HepG2 (cell line): ENCODE measurements around the gene SLC2A6. TPM values are rescaled to one million over a fixed set of nuclear protein-coding genes. Genes with fewer than 3 reads are reported as not detected.

Experiments
- ATAC-seq: fragments of 200-7000 bp; cut with Tn5 transposase; 3 replicates; pipeline ENCODE4 v1.9.1; 2020; ENCODE audit warnings: mild to moderate bottlenecking, moderate library complexity
- BruUV-seq: library from RNA; stranded (reverse); fragments of 400-500 nt; replicated peaks from 2 replicates; lab custom pipeline; 2021; lab: Mats Ljungman, UMichigan
- CTCF ChIA-PET: fragments of 300-600 bp; formaldehyde crosslinking; extraction: SDS; loops from one replicate; lab custom pipeline; 2021; ENCODE audit warnings: low total read pairs, inconsistent platforms, low intra/inter-chr PET ratio; lab: Yijun Ruan, JAX
- POLR2A ChIA-PET: fragments of 350-600 bp; sonication (Branson Sonifier 250); formaldehyde crosslinking; loops from one replicate; lab custom pipeline; 2020; ENCODE audit warnings: antibody characterized with exemption, inconsistent platforms; lab: Yijun Ruan, JAX
- DNase-seq: peaks from one replicate; pipeline ENCODE4 v3.0.0-alpha.2; 2015; ENCODE audit warnings: low spot score
- FAIRE-seq: peaks from 3 replicates; lab custom pipeline; 2011; peaks lifted over from hg19 to GRCh38; lab: Jason Lieb, UNC
- H2AFZ ChIP-seq: one replicate; pipeline ENCODE4 v1.6.1; 2011; ENCODE audit warnings: low read length, inconsistent platforms
- H3K27ac ChIP-seq: fragments of 300-600 bp; 3 replicates; pipeline ENCODE4 v1.8.0; 2011; ENCODE audit warnings: mixed run types, mild to moderate bottlenecking, mixed read lengths, low read length, inconsistent platforms; ENCODE audit not compliant: insufficient read depth; ENCODE audit errors: extremely low read length
- H3K27me3 ChIP-seq, 2 experiments: fragments of 200-600 bp in 1 of 2; 2 replicates in 1 of 2; 3 replicates in 1 of 2; pipeline versions ENCODE4 v1.6.0 to v1.8.0; 2011; ENCODE audit warnings: low read length in 2 of 2, mild to moderate bottlenecking in 2 of 2, moderate library complexity in 2 of 2, inconsistent platforms in 1 of 2; ENCODE audit not compliant: insufficient read depth in 2 of 2, control insufficient read depth in 1 of 2
- H3K36me3 ChIP-seq, 2 experiments: fragments of 200-600 bp in 1 of 2; replicated peaks in 1 of 2; 2 replicates in 1 of 2; 3 replicates in 1 of 2; pipeline versions ENCODE4 v1.5.1 to v1.8.0; 2011; ENCODE audit warnings: low read length in 2 of 2, inconsistent platforms in 1 of 2; ENCODE audit not compliant: insufficient read depth in 2 of 2, control insufficient read depth in 1 of 2
- H3K4me1 ChIP-seq: 2 replicates; pipeline ENCODE4 v1.5.1; 2012; ENCODE audit warnings: low read length, inconsistent platforms; ENCODE audit not compliant: insufficient read depth
- H3K4me2 ChIP-seq: 2 replicates; pipeline ENCODE4 v1.6.0; 2011; ENCODE audit warnings: low read depth, low read length, inconsistent platforms
- H3K4me3 ChIP-seq, 3 experiments: fragments of 200-600 bp in 1 of 3; sonication (generic), shearing (Covaris generic) in 1 of 3; replicated peaks in 1 of 3; 2 replicates each; pipeline ENCODE4 v1.5.1; 2011 to 2016; ENCODE audit warnings: low read length in 3 of 3, inconsistent platforms in 2 of 3, low read depth in 2 of 3, mild to moderate bottlenecking in 2 of 3, control low read depth in 1 of 3, mixed read lengths in 1 of 3; ENCODE audit not compliant: insufficient read depth in 1 of 3
- H3K79me2 ChIP-seq: one replicate; pipeline ENCODE4 v1.6.1; 2011; ENCODE audit warnings: low read length, inconsistent platforms; ENCODE audit not compliant: insufficient read depth
- H3K9ac ChIP-seq: 2 replicates; pipeline ENCODE4 v1.6.0; 2011; ENCODE audit warnings: mild to moderate bottlenecking, low read depth, low read length, inconsistent platforms; ENCODE audit not compliant: insufficient read depth
- H3K9me3 ChIP-seq: 2 replicates; pipeline ENCODE4 v1.5.1; 2012; ENCODE audit warnings: mild to moderate bottlenecking, low read length
- H4K20me1 ChIP-seq: 2 replicates; pipeline ENCODE4 v1.6.0; 2011; ENCODE audit warnings: inconsistent platforms, mild to moderate bottlenecking, low read length, moderate library complexity; ENCODE audit not compliant: insufficient read depth
- CTCF ChIP-seq: sonication (generic); formaldehyde crosslinking; IDR thresholded peaks from 2 replicates; pipeline ENCODE4 v1.5.0; 2020; ENCODE audit warnings: mild to moderate bottlenecking, missing genetic modification reagents, moderate library complexity
- GLI4 ChIP-seq: sonication (generic); formaldehyde crosslinking; IDR thresholded peaks from 2 replicates; pipeline ENCODE4 v1.5.1; 2020; ENCODE audit warnings: missing genetic modification reagents, mild to moderate bottlenecking, moderate library complexity, borderline replicate concordance
- GMEB1 ChIP-seq: sonication (generic); formaldehyde crosslinking; IDR thresholded peaks from 2 replicates; pipeline ENCODE4 v1.5.1; 2020; ENCODE audit warnings: missing genetic modification reagents, mild to moderate bottlenecking, borderline replicate concordance
- SMAD3 ChIP-seq: sonication (generic); formaldehyde crosslinking; IDR thresholded peaks from 2 replicates; pipeline ENCODE4 v1.4.0; 2020; ENCODE audit warnings: missing genetic modification reagents
- ZBTB10 ChIP-seq: sonication (generic); formaldehyde crosslinking; IDR thresholded peaks from 2 replicates; pipeline ENCODE4 v1.4.0; 2020; ENCODE audit warnings: missing genetic modification reagents, borderline replicate concordance
- ZKSCAN5 ChIP-seq: sonication (generic); formaldehyde crosslinking; IDR thresholded peaks from 2 replicates; pipeline ENCODE4 v1.5.1; 2020; ENCODE audit warnings: mild to moderate bottlenecking, missing genetic modification reagents
- ZNF605 ChIP-seq: sonication (generic); formaldehyde crosslinking; IDR thresholded peaks from 2 replicates; pipeline ENCODE4 v1.8.0; 2022; ENCODE audit warnings: mild to moderate bottlenecking, missing genetic modification reagents
- ZNF839 ChIP-seq: sonication (generic); formaldehyde crosslinking; IDR thresholded peaks from 2 replicates; pipeline ENCODE4 v1.4.0; 2020; ENCODE audit warnings: missing genetic modification reagents, mild to moderate bottlenecking, borderline replicate concordance
- ZSCAN12 ChIP-seq: sonication (generic); formaldehyde crosslinking; IDR thresholded peaks from 2 replicates; pipeline ENCODE4 v1.9.0; 2021; ENCODE audit warnings: mild to moderate bottlenecking, missing genetic modification reagents
- WGBS: methylation state at CpG from one replicate; pipeline ENCODE4 v1.1.6; 2017; ENCODE audit warnings: low lambda C conversion rate; 5-methylcytosine and 5-hydroxymethylcytosine counted together
- in situ Hi-C: cut with HindIII; loops from 2 replicates; pipeline ENCODE4 v1.10.0; 2017; ENCODE audit warnings: low pct_unique_long_range_greater_than_20kb; ENCODE audit not compliant: extremely low pct_ligation_motif_present
- intact Hi-C: fragments of 100-400 bp; cut with micrococcal nuclease; formaldehyde crosslinking; loops from one replicate; pipeline ENCODE4 v1.10.0; 2022; ENCODE audit not compliant: unreplicated experiment
- polyA plus RNA-seq, 8 experiments: library from polyadenylated mRNA; depleted of rRNA in 3 of 8; stranded (reverse) in 7 of 8; unstranded in 1 of 8; fragments of >200 nt; fragmentation: Illumina TruSeq in 4 of 8; extraction: Trizol in 4 of 8; gene quantifications; 2 replicates each; pipeline versions ENCODE4 v1.2.1 to v1.2.3, GENCODE V29; 2011 to 2016; ENCODE audit warnings: low read depth in 4 of 8, missing spikeins in 1 of 8, mixed read lengths in 1 of 8; ENCODE audit not compliant: insufficient read depth in 1 of 8
- total RNA-seq, 5 experiments: library from RNA; depleted of rRNA; stranded (reverse); fragments of >200 nt; fragmentation: Illumina TruSeq; extraction: Trizol; gene quantifications; 2 replicates each; pipeline ENCODE4 v1.2.3, GENCODE V29; 2016; ENCODE audit warnings: low read depth in 1 of 5

The SLC2A6 gene
- total and polyA plus RNA-seq, 2 of the 13 experiments (the other 11 are each of a cell fraction or from before 2014, with no cell fraction given): 4.1 to 15.0 TPM

GRCh38 chr9:133489253-133490190, 10.6 kb upstream of the SLC2A6 start:
- POLR2A ChIA-PET: no interaction called here
- no peak overlapping the region for H2AFZ ChIP-seq
- intact Hi-C loops (loop anchor here (5.0 kb wide), 1 partner anchor 132 kb away; the partner anchor contains the start of genes SURF1 and SURF2), in situ Hi-C loops (loop anchor here (5.0 kb wide), 3 partner anchors 82 to 302 kb away; partner anchors contain the start of genes SURF1 and SURF2)
- no peaks in the 10 kb centered on the region for H3K79me2 ChIP-seq
- ATAC-seq: no peak
- WGBS: 24% methylated on average over 16 of the region's 19 CpGs
- H3K9me3 ChIP-seq: no peaks in the 10 kb centered on the region
- no peak overlapping the region for H3K4me3 ChIP-seq
- no peaks in the 10 kb centered on the region for H3K36me3 ChIP-seq
- no peak for FAIRE-seq
- peaks cover 82% of the 10 kb centered on the region for H3K4me1 ChIP-seq
- peaks cover 14 to 71% of the 10 kb centered on the region in 2 experiments for H3K27me3 ChIP-seq
- TF ChIP-seq GLI4 (CRISPR knock-in tag) (no peak), GMEB1 (CRISPR knock-in tag) (no peak), CTCF (CRISPR knock-in tag) (no peak), SMAD3 (CRISPR knock-in tag) (no peak), ZBTB10 (no peak), ZNF839 (CRISPR knock-in tag) (no peak), ZNF605 (CRISPR knock-in tag) (no peak), ZSCAN12 (CRISPR knock-in tag) (no peak), ZKSCAN5 (CRISPR knock-in tag) (no peak)
- no peak overlapping the region for H3K4me2 ChIP-seq
- CTCF ChIA-PET: no interaction called here
- BruUV-seq: no TSS peak
- no peak overlapping the region for H3K9ac ChIP-seq
- no peak overlapping the region for H3K27ac ChIP-seq
- no peak for DNase-seq
- no peaks in the 10 kb centered on the region for H4K20me1 ChIP-seq
